Measurements from ENCODE around the gene CACNA1C.
A peak's percentile ranks its signal among the peaks of the same experiment; 100 is the strongest.
"Not testable (repeated sequence)": the region's sequence is repeated elsewhere in the genome, so short reads cannot be mapped to it uniquely, and the experiment has no call there.

The CACNA1C gene

DNA sequence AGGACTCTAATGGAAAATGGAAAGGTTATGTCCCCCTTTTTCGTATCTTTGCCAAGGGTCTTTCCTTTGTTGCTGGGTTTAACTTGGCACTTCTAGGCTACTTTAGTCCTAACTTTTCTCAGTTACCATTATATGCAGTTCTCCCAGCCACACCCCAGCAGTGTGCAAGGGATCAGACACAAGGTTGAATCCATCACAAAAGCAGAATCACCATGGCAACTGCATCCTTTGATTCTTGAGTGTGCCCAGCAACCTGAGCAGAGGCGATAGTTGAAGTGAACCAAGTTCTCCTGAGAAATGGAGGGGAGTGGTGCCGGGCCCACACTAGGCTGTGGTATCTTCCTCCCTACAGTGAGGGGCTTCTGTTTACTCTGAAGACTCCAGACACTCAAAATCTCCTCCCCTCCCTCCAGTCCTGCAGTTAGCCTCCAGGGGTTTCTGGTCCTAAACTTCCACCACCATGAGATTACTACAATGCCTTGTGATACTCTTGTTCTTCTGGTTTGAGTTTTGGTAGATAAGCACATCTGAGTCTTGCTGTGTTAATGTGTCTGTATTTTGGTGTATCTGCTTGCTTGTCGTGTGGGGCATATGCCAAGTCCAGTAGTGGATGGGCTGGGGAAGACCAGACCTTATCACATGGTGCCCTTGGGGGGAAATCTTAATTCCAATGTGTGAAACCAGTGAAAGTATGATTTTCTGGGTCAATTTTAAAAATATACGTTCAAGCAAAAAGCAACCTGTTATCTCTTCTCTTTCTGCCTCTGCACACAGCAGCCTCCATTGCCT is 183.9 kb downstream of the CACNA1C start:
- no peak for DNase-seq

DNA sequence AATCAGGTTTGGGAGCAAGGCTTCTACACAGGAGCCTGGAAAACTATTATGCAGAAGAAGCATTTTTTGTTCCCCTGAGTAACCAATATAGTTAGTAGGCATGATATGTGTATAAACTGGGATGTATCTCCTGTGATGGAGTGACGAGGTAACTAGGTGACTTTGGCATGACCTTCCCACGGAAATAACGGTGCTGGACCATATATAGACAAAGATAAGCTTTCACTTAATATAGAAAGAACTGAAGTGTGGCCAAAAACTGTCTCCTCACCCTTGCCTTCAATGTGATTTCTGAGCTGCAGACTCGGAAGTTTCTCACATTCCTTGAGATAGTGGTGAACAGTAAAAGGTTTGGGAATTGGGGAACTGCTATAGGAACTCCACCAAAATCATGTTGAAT is 185.3 kb downstream of the CACNA1C start:
- no peak for DNase-seq

DNA sequence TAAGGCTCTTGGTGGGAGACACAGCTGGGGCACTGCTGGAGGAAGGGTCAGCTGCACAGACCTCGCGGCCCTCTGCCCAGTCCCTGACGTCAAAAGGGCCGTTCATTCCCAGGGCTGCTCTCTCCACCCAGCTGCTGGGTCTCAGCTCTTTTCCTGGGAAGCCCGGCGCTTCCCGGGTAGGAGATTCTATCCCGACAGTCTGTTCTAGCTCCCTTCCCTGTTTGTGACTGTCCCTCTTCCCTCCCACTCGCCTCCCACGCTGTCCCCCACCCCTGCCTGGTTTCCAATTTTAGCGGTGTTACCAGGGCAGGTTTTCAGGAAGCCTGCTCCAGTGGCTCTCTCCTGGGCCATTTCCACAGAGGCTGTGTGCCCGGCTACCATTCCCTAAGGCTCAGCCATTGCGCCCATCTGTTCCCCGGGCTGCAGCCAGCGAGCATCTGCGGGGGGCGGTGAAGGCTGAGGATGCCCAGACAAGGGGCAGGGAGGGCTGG is 186.6 kb downstream of the CACNA1C start:
- no peak for DNase-seq

DNA sequence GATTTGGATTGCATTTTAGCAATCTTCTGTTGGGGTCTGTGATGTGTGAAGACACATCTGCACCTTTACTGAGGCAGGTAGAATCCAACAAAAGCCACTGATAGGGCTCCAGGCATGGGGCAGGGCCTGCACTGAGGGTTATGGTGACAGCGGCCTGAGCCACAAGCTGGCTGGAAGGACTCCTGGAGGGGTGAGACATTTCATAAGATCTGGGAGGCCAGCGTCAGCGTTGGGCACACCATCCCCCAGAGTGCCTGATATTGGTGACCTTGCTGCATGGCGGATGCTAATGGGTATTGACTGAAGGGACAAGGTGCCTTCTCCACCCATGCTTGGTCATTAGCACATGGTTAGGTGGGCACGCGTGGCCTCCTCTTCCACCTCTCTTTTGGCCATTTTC is 187.6 kb downstream of the CACNA1C start:
- no peak for DNase-seq

DNA sequence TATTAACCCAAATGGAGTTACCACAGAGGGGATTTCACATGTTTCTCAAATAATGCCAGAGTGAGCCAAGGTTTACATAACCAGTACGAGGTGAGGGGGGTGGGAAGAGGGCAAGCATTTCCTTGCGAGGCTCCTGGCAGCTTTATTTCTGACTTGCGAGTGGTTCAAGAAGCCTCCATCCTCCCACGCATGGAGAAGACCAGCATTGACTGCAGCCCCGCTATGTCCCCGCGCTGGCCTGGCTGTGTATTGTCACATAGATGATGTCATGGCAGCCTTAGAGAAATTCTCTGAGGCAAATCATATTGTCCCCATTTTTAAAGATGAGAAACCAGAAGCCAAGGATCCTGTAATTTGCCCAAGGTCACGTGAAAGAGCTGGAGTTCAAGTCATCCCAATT is 188.2 kb downstream of the CACNA1C start:
- DNase-seq, result no peak

DNA sequence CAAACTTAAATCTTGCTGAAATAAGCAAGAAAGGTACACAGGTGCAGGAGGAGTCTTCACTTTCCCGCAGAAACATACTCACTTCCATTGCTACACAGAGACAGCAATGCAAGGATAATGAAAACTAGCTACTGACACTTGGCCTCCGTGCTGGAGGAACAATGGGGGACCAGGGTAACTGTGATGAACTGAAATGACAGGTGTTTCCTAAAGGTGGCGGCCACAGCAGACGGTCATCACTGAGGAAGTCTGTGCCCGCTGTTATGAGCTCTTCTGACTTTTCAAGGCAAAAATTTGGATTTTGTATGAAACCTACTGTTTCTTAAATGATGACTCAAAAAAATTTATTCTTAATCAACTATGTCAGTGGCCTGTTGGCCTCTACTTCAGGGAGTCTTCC is 189.4 kb downstream of the CACNA1C start:
- DNase-seq, result no peak

DNA sequence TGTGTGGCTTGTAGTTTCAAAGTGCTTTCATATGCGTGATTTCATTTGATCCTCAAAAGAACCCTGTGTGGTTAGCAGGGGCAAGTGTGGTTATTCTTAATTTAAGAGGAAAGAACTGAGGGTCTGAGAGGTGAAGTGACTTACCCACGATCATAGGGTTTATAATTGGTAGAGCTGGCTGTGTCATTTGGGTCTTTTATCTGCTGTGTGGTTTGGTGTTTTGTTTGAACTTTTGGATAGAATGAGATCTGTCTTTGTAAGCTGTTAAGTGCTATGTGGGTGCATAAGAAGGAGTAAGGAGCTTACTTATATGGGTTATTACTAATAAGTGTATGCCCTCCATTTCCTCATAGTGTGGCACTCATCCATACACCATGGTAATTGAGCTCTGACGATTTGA is 190.0 kb downstream of the CACNA1C start:
- no peak for DNase-seq

DNA sequence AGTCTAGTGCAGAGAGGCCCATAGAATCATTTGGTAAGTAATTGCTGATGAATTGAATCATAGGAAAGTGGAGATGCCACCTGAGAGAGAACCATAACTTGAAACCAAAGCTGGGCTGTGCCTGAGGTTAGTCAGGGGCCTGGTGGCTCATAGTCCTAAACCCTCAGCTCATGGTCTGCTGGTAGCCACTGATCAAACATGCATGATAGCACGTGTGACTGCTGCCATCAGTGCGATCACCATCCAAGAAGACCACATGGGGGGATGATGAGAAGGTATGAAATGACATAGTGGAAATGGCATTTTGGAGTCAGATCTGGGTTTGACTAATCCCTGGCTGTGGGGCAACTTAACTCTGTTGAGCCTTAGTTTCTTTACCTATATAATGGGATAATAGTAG is 190.5 kb downstream of the CACNA1C start:
- DNase-seq, result peak; percentile 77

DNA sequence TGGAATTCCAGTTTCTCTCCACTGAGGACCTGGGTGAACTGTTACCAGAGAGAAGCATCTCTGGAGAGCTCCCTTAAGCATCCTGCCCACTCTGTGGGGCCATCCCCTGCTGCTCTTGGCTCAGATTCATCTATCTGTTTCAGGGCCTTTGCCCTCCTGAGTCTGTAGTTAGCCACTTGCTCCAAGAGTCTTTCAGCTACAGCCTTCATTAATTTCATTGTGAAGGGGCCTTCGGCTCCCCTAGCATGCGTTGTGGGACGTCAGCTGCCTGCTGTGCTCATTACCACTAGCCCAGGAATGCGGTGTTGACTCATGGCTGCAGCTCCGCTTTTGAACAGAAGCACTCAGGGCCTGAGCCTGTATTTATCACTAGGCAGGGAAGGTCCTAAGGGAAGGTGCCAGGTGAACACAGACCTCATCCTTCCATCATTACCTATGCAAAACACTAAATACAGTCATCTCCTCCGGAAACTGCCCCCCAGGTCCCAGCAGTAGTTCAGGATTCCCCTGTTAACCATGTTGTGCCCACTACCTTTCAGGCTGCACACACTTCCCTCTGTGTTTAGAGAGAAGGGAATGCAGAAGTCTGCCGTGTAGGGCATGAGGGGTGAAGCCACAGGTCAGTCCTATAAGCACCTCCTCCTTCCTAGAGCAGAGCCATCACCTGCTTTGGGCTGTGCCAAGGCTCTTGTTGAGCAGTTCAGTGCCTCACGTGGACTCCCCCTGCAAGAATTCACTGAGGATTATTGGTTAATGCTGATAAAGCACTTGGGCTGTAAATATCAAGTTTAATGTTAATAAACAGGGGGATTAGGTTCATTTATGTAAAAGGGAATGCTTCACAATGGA is 191.4 kb downstream of the CACNA1C start:
- DNase-seq, result peak; percentile 94

DNA sequence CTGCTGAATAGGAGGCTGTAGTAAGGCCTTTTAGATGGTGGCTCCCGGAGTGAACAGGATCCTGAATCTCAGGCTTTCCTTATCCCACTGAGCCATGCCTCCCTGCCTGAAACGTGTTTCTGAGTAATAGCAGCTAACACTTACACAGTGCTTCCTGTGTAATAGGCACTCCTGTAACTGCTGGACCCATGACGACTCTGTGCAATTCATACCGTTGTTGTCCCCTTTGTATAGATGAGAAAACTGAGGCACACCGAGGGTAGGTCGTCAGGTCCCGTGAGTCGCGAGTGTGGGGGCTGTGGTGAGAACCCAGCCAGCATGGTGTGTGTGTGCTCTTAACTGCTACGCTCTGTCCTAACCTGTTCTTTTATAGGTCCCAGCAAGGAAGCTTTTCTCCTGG is 193.6 kb downstream of the CACNA1C start:
- no peak for DNase-seq

DNA sequence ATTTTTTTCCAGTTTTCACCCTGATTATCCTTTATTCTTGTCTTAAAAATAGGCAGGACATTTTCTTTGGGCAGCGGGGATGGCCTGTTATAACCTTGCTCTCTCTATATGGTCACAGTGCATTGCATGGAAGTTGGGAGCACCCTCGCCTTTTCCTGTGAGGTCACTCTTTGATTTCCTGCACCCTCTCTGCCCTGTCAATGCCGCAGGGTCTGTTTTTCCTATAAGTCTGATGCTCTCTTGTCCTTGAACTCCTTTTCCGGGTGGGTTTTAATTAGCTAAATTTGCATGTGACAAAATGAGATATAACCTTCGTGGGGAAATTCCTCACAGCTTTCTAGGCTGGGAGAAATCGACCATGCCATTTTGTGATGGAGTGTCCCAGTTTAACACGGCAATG is 194.3 kb downstream of the CACNA1C start:
- DNase-seq, result no peak

DNA sequence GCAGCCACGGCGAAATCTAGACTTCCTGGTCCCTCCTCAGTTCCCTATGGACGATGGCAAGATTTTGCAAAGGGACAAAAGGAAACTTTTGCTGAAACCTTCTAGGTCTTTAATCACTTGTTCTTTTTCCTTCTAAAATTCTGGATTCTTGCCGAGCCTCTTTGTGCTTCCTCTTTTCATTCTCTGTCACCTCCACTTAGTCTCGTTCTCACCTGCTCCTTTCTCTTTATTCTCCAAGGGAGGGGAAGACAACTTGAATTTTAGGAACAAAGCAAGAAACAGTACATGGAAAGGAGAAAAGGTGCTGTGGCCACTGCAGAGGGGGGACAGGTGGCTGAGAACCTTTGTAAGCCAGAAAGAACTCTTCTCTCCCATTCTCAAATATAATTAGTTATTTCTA is 194.8 kb downstream of the CACNA1C start:
- no peak for DNase-seq

DNA sequence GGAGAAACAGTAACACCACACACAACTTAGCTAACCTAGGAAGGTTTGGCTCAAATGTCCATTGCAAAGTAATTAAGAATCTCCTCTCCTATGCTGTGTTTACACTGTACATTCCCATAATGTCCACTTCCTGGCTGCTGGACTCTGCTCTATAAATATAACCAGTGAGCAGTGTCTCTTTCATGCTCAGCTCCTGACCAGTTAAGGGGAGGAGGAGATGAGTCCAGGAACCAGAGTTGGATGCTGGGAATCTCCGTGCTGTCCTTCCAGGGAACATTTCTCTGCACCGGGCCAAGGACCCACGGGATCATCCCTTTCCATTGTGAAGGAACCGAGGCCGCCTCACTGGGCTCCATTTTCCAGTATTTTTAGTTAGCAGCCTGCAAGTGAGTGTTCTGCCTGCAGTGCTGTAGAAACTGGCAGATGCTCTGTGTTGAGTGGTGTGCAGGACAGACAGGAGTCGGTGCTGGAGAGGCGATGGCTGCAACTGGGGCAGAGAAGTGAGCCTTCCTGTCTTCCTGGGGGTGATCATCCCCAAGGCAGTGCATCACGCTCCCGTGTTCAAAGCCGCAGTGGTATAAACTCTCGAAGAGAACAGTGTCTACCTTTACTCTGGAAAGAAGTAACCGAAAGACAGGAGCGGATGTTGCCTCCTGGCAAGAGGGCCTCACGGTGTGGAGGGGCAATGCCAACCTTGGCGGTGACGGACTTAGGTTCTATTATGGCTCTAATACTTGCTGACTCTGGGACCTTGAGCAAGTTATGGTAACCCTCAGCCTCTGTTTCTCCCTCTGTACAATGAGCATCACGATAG is 195.5 kb downstream of the CACNA1C start:
- peak; percentile 81 for DNase-seq

DNA sequence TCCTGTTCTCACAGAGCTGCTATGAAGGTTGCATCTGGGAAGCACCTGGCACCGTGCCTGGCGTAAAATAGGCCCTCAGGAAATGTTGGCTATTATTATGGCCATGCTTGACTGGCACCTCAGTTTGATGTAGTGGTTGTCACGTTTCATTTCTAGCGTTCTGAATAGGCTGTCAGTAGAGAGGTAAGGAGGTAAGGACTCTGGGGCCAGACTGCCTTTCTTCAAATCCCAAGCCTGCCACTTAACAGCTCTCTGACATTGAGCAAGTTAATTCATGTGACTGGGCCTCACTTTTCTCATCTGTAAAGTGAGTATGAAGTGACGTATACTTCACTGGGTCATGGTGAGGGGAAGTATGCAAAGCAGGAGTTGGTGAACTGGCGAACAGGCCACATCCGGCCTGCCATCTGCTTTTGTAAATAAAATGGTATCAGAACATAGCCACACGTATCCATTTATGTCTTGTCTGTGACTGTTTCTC is 196.2 kb downstream of the CACNA1C start:
- peak; percentile 84 for DNase-seq

DNA sequence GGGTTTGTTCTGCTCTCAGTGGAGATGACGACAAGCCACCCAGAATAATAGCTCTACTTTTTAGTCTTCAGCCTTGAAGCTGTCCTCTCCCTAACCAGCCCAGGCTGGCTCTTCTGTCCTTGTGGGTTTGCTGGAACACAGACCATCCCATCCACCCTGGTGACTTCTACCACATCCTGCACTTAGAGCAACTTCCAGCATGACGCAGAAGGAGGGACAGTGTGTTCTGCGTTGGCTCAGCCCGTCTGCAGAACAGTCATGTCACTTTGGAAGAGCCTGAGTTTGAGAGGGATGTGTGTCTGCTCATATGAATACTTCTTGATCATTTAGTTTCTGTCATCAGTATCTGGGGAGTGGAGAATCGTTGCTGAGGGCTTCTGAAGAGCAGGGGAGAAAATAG is 198.0 kb downstream of the CACNA1C start:
- peak; percentile 63 for DNase-seq

DNA sequence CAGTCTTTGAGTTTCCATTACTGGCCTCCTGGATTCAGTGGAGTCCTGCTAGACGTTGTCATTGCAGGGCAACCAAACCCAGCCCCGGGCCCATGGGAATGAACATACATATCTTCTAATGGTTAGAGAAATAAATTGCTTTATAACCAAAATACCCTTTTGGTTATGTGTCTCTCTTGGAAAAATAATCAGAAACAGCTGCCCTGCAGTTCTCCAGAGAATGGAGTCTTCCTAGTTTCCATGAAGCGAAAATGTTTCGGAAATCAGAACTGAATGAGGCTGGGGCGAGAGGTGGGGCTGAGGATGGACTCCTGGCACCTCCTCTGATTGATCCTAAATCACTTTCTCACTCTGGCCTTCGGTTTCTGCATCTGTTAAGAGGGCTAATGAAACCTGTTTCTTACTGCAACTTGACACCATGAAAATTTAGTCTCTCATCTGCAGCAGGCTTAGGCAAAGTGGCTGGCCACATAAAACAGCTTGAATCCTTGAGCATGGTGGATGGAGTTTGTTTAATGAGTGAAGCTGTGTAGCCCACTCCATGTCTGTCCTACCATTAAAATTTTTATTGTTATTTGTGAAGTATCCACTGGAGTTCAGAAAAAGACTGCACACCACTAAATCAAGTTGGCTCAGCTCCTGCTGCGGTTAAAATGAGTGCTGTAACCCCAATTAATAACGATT is 198.9 kb downstream of the CACNA1C start:
- DNase-seq, result peak; percentile 71

DNA sequence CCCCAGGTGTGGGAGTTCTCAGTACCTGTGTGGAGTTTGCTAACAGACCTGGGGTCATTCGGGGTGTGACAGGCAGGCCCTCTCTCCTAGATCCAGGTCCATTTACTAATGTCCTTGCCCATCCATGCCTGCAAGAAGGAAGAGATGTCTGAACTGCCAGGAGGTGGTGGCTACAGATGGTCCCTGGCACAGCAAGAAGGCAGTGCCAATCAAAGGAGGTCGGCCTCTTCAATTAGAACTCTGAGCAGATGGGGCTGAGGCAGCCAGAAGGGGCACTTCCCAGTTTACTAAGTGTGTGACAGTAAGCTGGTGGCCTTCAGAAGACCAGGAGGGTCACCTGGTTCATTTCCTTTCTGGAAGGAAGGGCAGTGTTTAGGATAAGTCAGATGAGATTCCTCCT is 202.5 kb downstream of the CACNA1C start:
- DNase-seq, result no peak

DNA sequence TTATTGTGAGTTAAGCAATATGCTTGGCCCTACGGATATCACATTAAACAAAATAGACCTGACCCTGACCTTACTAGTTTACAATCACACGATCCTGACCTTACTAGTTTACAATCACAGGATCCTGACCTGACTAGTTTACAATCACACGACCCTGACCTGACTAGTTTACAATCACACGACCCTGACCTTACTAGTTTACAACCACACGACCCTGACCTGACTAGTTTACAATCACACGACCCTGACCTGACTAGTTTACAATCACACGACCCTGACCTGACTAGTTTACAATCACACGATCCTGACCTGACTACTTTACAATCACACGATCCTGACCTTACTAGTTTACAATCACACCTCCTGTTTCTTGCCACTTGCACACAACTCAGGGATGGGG is 202.9 kb downstream of the CACNA1C start:
- DNase-seq, result not testable (repeated sequence)

DNA sequence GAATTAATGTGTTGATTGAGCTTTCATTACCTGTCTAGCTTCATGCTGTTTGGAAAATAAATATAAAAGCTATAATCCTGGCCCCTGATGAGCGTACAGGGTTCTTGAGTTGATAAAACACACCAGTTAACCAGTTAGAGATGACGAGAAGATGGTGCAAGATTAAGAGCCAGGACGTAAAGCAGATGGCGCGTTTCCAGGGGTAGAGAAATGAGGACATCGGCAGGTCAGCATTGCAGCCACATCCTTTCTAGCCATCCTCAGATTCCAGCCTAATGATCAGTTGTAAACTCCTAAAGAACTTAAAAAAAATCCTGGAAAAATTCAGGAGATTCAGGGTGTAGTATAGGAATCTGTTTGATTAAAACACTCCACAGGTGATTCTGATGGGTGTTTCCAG is 203.7 kb downstream of the CACNA1C start:
- DNase-seq, result peak; percentile 59

DNA sequence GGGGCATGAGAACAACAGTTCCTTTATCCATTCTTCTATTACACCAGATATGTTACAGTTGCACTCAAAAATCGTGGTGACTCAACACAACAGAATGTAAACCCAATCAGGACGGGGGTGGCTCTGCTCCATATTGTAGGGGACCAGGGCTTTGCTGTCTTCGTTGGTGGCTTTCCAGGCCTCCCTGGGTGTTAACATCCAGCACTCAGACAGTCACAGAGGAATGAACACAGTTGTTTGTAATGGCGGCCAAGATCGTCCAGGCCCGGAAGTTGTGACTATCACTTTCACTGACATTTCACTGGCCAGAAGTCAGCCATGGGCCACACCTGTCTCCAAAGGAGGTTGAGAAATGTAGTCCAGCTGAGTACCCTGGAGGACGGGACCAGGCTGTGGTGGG is 204.1 kb downstream of the CACNA1C start:
- peak; percentile 80 for DNase-seq

DNA sequence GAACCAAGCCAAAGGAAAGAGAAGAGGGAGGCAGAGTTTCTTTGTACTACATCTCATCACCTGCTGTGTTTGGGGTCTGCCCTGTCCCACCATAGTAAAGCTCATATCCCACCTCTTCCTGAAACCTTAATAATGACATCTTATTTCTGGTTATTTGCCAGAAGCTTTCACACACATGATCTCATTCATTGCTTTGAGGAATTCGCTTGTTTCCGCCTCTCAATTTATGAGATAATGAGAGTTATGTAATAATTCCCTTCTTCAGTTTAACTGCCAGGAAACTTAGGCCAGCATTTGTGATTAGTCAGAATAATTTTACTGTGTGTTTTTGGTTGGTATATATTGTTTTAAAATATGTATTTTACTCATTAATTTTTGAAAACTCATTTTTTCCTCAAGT is 205.2 kb downstream of the CACNA1C start:
- no peak for DNase-seq

DNA sequence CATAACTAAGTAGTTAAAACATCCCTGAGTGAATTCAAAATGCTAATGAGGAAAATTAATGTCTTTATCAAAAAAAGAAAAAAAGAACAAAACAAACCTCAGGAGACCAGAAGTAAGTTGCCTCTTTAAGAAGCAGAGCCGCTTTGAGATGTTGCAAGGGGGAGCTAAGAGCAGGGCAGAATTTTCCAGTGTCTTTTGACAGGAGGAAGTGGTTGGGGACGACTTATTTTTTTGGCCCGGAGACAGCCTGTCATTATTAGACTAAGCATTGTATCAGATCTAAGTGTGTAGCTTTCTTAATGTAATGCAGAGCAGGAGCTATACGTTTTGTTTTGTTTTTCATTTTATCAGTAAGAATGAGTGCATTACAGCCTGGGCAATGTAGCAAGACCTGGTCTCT is 206.6 kb downstream of the CACNA1C start:
- peak; percentile 51 for DNase-seq
